Astrocyte of the spinal cord (primary cell): Measurements from ENCODE around the gene PTTG2.

Source experiments
- DNase-seq: peaks from one replicate; pipeline ENCODE4 v3.0.0; 2011; ENCODE audit warnings: low read depth, low spot score
- H3K4me3 ChIP-seq: 2 replicates; pipeline ENCODE4 v1.5.1; 2011; ENCODE audit warnings: low read depth, mild to moderate bottlenecking, low read length, moderate library complexity
- in situ Hi-C: cut with HindIII; loops from 2 replicates; pipeline ENCODE4 v1.10.0; 2017; ENCODE audit warnings: low sequenced_read_pairs
- TF ChIP-seq, protein P1 (sequence below): IDR thresholded peaks from 2 replicates; pipeline ENCODE4 v1.5.1; 2012; ENCODE audit warnings: low read depth, mild to moderate bottlenecking, low read length, inconsistent platforms

PTTG2 gene

DNA sequence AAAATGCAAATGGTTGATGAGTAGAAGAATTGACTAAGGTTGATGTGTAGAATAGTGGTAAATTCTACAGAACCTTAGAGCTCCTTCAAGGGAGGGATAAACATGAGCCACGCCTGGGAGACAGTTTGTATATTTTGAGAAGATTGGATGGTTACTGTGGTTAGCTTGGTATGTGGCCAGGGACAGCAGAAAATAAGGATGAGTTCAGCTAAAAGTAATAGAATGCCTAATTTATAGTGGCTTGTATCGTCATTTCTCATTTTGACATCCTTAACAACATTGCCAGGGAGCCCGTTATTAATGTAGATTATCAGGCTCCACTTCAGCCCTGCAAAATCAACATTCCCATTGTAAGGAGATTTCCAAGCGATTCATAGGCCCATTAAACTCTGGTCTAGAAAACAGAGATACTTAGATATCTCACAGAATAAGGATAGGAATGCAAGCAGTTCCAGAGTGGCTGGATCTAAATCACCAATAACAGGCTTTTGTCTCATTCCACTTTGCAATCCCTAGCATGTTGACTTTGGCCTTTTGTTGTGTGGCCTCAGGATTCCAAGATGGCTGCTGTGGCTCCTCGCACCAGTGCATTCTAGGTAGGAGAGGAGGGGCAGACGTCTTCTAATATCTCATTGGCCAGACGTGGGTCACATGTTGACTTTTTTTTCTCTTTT lies 6.4 kb upstream of the PTTG2 start:
- in situ Hi-C loops: no loop called here
- no peak overlapping the region for H3K4me3 ChIP-seq
- DNase-seq: peak; percentile 30
- TF ChIP-seq, protein P1, sequence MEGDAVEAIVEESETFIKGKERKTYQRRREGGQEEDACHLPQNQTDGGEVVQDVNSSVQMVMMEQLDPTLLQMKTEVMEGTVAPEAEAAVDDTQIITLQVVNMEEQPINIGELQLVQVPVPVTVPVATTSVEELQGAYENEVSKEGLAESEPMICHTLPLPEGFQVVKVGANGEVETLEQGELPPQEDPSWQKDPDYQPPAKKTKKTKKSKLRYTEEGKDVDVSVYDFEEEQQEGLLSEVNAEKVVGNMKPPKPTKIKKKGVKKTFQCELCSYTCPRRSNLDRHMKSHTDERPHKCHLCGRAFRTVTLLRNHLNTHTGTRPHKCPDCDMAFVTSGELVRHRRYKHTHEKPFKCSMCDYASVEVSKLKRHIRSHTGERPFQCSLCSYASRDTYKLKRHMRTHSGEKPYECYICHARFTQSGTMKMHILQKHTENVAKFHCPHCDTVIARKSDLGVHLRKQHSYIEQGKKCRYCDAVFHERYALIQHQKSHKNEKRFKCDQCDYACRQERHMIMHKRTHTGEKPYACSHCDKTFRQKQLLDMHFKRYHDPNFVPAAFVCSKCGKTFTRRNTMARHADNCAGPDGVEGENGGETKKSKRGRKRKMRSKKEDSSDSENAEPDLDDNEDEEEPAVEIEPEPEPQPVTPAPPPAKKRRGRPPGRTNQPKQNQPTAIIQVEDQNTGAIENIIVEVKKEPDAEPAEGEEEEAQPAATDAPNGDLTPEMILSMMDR: no peak

DNA sequence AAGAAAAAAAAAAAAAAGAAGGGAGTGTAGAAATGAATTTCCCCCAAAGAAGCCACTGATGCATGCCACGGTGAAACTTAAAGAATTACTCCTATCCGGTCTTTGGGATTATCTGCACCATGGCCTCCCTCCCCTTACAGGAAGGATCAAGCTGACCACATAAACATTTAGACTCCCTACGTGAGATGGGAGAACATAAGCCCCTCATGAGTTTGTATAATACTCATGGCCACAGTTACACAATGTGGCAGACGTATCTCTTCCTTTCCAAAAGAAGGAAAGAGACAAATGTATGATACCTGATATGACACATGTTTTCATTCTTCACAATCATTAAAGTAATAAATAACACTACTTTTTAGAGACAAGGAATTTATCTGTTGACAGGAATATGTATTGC lies 3.3 kb upstream of the PTTG2 start:
- TF ChIP-seq, protein P1: no peak
- in situ Hi-C loops: no loop called here
- H3K4me3 ChIP-seq: no peak overlapping the region
- no peak for DNase-seq

DNA sequence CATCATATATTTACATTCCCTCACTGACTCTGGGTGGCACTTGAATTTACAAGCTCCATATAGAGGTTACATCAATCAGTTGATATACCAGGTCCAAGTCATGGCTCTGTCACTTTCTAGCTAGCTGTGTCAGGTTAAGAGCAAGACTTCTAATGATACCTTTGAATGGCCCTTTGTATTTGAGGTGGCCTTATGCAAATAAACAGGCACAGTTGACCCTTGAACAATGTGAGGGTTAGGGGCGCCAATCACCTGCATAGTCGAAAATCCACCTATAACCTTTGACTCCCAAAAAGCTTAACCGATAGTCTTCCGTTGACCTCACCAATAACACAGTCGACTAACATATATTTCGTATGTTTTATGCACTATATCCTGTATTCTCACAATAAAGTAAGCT lies 1.3 kb upstream of the PTTG2 start:
- no peak overlapping the region for H3K4me3 ChIP-seq
- TF ChIP-seq, protein P1: no peak
- no peak for DNase-seq
- in situ Hi-C loops: no loop called here

DNA sequence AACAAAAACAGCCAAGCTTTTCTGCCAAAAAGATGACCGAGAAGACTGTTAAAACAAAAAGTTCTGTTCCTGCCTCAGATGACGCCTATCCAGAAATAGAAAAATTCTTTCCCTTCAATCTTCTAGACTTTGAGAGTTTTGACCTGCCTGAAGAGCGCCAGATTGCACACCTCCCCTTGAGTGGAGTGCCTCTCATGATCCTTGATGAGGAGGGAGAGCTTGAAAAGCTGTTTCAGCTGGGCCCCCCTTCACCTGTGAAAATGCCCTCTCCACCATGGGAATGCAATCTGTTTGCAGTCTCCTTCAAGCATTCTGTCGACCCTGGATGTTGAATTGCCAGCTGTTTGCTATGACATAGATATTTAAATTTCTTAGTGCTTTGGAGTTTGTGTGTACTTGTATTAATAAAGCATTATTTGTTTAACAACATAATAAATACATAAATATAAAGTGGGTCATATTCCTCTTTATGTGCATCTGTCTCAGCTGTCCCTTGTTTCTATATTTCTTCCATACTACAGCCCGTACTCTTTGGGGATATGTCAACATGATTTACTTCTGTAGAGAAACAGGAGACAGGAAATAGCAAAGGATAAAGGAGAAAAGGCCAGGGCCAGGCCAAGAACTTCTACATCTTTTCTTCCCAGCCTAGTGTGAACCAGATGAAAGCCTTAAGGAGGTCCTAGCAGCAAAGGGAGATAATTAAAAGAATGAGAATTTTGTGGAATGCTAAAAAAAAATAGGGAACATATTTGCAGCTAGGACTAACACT lies 667 bp downstream of the PTTG2 start:
- H3K4me3 ChIP-seq: no peak overlapping the region
- in situ Hi-C loops: no loop called here
- TF ChIP-seq, protein P1: no peak
- DNase-seq: no peak

DNA sequence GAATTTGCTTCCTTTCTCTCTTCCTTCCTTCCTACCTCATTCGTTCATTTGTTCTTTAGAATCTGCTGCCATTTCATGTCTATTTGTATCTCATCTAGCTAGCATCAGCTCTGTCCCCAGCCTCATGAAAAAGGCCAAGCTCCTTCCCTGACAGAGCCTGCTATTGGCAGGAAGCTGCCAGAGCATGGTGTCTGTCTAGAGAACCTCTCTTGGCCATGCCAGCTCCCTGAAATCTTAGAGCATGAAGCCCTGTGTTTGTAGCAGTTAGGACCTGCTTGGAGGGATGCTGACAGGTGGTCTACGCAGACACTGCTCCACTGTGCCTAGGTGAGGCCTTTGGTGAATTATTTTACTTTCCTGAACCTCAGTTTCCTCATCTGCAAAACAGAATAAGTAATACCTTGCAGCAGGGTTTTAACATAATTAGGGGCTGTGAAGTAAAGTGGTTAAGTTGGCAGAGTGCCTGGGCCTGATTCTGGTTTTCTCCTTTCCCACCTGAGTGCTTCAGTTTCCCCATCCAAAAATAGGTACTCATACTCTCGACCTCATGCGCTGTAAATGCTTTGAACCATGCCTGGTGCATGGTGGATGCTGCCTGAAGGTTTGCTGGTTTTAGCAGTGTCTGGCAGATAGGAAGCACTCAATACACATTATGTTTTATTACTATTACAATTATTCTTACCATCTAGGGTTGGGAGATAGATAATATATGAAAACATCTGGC lies 4.7 kb downstream of the PTTG2 start:
- in situ Hi-C loops: no loop called here
- DNase-seq: no peak
- TF ChIP-seq, protein P1: no peak
- no peak overlapping the region for H3K4me3 ChIP-seq

DNA sequence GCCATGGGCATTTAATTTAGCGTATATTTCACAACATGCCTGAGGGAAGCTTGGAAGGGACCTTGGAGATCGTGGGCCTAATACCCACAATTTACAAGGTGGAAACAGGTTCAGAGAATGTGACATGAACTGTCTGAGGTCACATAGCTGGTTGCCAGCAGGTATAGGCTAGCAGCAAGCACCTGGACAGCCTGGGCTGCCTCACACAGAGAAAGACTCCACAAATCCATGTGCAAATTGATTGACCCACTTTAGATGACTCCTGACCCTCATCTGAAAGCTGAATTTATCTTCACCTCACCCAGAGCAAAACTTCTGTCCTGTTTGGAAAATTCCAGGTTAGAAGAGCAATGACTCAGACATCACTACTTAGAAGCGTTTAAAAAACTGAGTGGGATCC lies 5.8 kb downstream of the PTTG2 start:
- TF ChIP-seq, protein P1: no peak
- DNase-seq: no peak
- no peak overlapping the region for H3K4me3 ChIP-seq
- in situ Hi-C loops: no loop called here
